ENCODE data around the gene WNT7B.

DNA sequence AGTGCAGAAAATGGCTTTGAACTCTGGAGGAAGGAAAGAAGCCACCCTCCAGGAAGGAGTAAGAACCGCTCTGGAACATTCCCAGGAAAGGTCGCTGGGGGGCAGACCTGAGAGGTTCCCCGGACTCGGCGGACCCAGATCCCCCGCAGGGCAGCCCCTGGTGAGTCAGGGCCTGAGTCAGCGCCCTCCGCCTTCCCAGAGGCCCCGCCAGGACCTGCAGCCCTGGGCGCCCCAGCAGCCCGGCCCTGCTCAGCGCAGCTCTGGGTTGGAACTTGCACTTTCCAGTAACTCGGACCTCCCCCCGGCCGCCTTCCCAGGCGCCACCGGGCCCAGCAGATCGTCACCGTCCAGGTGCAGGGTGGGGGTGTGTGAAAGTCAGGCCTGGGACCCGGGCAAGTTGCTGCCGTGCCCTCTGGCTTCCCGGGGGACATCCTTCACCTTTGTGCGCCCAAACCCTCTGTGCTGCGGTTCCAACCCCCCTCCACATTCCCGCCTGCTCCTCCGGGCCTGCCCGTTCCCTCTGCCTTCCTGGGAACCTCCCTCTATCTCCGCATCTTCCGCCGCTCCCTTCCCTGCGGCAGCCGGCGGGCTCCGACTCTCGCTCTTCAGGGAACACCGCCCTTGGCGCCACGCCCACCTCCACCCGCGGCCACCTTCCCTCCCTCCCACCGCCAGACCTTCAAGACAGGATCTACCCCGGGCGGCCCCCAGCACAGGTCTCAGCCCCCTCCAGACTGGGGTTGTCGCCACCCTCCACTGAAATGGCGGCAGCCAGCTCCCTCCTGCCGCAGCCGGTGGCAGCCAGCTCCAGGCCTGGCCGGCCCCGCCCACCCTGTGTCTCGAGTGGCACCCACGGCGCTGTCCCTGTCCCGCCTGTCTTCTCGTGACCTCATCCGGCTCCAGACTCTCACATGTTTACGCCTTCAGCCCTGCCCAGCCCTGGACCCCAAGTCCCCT is 36.8 kb upstream of the WNT7B start:
- TF ChIP-seq, protein P1, sequence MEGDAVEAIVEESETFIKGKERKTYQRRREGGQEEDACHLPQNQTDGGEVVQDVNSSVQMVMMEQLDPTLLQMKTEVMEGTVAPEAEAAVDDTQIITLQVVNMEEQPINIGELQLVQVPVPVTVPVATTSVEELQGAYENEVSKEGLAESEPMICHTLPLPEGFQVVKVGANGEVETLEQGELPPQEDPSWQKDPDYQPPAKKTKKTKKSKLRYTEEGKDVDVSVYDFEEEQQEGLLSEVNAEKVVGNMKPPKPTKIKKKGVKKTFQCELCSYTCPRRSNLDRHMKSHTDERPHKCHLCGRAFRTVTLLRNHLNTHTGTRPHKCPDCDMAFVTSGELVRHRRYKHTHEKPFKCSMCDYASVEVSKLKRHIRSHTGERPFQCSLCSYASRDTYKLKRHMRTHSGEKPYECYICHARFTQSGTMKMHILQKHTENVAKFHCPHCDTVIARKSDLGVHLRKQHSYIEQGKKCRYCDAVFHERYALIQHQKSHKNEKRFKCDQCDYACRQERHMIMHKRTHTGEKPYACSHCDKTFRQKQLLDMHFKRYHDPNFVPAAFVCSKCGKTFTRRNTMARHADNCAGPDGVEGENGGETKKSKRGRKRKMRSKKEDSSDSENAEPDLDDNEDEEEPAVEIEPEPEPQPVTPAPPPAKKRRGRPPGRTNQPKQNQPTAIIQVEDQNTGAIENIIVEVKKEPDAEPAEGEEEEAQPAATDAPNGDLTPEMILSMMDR (IDR thresholded peaks at IDR 0.05): peak; percentile 72
- TF ChIP-seq RXRA (IDR thresholded peaks at IDR 0.05; ENCODE audit: borderline replicate concordance, low read depth): peak; percentile 93
- TF ChIP-seq YY1 (IDR thresholded peaks at IDR 0.05; ENCODE audit: low read depth): 0 out of 2 replicates have a peak, but pooled peaks have one; percentile 74
- TF ChIP-seq RFX5 (IDR thresholded peaks at IDR 0.05; ENCODE audit: low read length): no peak
- TF ChIP-seq GATA2 (CRISPR knock-in tag; IDR thresholded peaks at IDR 0.05): peak; percentile 46; the same call in 1 of the 2 replicates
- peak; percentile 17; the same call in 1 of the 2 replicates for TF ChIP-seq FOXJ3 (CRISPR knock-in tag; IDR thresholded peaks at IDR 0.05)
- TF ChIP-seq ELF1 (IDR thresholded peaks at IDR 0.05): no peak; the same call in 1 of the 2 replicates
- TF ChIP-seq POLR2AphosphoS5 (IDR thresholded peaks at IDR 0.05; ENCODE audit: low read depth, low read length): peak; percentile 73; the same call in 1 of the 2 replicates
- TF ChIP-seq, protein P2, sequence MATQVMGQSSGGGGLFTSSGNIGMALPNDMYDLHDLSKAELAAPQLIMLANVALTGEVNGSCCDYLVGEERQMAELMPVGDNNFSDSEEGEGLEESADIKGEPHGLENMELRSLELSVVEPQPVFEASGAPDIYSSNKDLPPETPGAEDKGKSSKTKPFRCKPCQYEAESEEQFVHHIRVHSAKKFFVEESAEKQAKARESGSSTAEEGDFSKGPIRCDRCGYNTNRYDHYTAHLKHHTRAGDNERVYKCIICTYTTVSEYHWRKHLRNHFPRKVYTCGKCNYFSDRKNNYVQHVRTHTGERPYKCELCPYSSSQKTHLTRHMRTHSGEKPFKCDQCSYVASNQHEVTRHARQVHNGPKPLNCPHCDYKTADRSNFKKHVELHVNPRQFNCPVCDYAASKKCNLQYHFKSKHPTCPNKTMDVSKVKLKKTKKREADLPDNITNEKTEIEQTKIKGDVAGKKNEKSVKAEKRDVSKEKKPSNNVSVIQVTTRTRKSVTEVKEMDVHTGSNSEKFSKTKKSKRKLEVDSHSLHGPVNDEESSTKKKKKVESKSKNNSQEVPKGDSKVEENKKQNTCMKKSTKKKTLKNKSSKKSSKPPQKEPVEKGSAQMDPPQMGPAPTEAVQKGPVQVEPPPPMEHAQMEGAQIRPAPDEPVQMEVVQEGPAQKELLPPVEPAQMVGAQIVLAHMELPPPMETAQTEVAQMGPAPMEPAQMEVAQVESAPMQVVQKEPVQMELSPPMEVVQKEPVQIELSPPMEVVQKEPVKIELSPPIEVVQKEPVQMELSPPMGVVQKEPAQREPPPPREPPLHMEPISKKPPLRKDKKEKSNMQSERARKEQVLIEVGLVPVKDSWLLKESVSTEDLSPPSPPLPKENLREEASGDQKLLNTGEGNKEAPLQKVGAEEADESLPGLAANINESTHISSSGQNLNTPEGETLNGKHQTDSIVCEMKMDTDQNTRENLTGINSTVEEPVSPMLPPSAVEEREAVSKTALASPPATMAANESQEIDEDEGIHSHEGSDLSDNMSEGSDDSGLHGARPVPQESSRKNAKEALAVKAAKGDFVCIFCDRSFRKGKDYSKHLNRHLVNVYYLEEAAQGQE (IDR thresholded peaks at IDR 0.05; ENCODE audit: low read depth, low read length): peak; percentile 58; the same call in 1 of the 2 replicates
- peak; percentile 36 for TF ChIP-seq CHD2 (IDR thresholded peaks at IDR 0.05; ENCODE audit: low read length, partially characterized antibody)
- TF ChIP-seq SIN3A (IDR thresholded peaks at IDR 0.05; ENCODE audit: borderline replicate concordance, low read depth, low read length): peak; percentile 52; the same call in 1 of the 2 replicates
